GM19468 (cell line): ENCODE data around the gene TMEM106B.

Experiments
- ATAC-seq: cut with Tn5 transposase; IDR thresholded peaks from one replicate; pipeline ENCODE4 v1.9.1; 2021; ENCODE audit warnings: mild to moderate bottlenecking, moderate library complexity, moderate number of reproducible peaks; ENCODE audit not compliant: unreplicated experiment; ENCODE audit errors: extremely low read depth

Gene TMEM106B

GRCh38 chr7:12290761-12291160 lies 79.7 kb downstream of the TMEM106B start:
- ATAC-seq, result no peak

- ATAC-seq, result no peak
Observed at GRCh38 chr7:12291870-12292269, 80.8 kb downstream of the TMEM106B start.
